Lower leg skin (tissue), 3 donors: Measurements from ENCODE around the gene CDC26.

Source experiments
- CTCF ChIP-seq, 3 donors: fragments of 450-650 bp; IDR thresholded peaks; one replicate each; pipeline ENCODE4 v1.5.1; 2016; ENCODE audit warnings: antibody characterized with exemption in 3 of 3, mild to moderate bottlenecking in 3 of 3, moderate library complexity in 2 of 3
- POLR2A ChIP-seq, 2 donors: fragments of 450-650 bp; IDR thresholded peaks; one replicate each; pipeline ENCODE4 v1.6.1; 2016 to 2017; ENCODE audit warnings: antibody characterized with exemption in 2 of 2, mild to moderate bottlenecking in 1 of 2, moderate library complexity in 1 of 2

GRCh38 chr9:113219186-113219936 lies 56.0 kb downstream of the CDC26 start:
- no peak for TF ChIP-seq CTCF (IDR thresholded peaks at IDR 0.05)
- TF ChIP-seq POLR2A (IDR thresholded peaks at IDR 0.05): no peak
